GM23248 (cell line): ENCODE data around the gene TIAM2.

Experiments
- EZH2 ChIP-seq: fragments of 200-600 bp; sonication (generic); IDR thresholded peaks from 2 replicates; pipeline ENCODE4 v1.6.1; 2018; ENCODE audit warnings: antibody characterized with exemption, mild to moderate bottlenecking; ENCODE audit not compliant: insufficient read depth, poor library complexity, severe bottlenecking
- EZH2phosphoT487 ChIP-seq: fragments of 200-600 bp; sonication (generic); IDR thresholded peaks from 2 replicates; pipeline ENCODE4 v1.6.1; 2018; ENCODE audit warnings: antibody characterized with exemption, moderate library complexity, mild to moderate bottlenecking, low read depth; ENCODE audit not compliant: insufficient read depth

GRCh38 chr6:154981079-154981870 lies 13.8 kb upstream of the TIAM2 start:
- TF ChIP-seq EZH2phosphoT487 (no peak), EZH2 (no peak)
